Stimulated activated CD4-positive, alpha-beta T cell treated with anti-CD3 and anti-CD28 coated beads, TNF-alpha, amount 100 ng/mL, for 48 hours (primary cell): Measurements from ENCODE around the gene ADAP1.

ENCODE experiments used
- DNase-seq, 3 donors: peaks; one replicate each; pipeline ENCODE4 v3.0.0-alpha.2; 2020; ENCODE audit warnings: low read depth in 3 of 3

ADAP1 gene

DNA sequence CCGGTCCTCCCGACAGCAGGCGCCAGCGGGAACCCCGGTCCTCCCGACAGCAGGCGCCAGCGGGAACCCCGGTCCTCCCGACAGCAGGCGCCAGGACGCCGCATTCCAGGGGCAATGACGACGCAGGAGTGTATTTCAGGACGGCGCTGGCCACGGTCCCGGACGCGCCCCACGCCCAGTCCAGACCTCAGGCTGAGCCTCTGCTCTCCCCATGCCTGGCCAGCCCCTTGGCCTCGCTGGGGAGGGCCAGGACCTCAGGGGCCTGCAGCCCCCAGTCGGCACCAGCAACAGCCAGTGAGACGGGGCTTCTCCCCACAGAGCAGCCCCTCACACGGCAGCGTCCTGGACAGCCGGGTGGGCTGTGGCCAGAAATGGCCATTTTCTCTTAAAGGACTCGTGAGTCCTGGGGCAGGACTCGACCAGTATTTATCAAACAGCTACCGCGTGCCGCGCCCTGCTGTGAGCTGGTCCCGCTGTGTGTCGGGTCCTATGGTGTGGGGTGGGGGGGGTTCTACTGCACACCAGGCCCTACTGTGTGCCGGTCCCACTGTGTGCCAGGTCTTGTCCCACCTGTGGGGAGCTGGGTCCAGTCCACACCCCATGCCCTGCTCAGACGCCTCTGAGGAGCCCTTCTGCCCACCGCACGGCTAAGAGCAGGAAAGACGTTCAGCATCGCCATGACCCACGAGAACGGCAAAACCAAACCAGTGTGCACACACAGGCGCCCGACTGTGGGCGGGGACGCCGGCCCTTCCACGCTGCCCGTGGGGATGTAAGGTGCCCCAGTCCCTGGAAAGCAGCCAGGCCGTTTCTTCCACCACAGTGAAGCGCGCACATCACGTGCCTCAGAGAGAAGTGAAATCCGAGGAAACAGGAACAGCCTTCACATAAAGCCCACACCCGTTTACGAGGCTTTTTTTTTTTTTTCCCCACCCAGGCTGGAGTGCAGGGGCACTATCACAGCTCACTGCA lies 44.8 kb downstream of the ADAP1 start:
- no peak for DNase-seq

DNA sequence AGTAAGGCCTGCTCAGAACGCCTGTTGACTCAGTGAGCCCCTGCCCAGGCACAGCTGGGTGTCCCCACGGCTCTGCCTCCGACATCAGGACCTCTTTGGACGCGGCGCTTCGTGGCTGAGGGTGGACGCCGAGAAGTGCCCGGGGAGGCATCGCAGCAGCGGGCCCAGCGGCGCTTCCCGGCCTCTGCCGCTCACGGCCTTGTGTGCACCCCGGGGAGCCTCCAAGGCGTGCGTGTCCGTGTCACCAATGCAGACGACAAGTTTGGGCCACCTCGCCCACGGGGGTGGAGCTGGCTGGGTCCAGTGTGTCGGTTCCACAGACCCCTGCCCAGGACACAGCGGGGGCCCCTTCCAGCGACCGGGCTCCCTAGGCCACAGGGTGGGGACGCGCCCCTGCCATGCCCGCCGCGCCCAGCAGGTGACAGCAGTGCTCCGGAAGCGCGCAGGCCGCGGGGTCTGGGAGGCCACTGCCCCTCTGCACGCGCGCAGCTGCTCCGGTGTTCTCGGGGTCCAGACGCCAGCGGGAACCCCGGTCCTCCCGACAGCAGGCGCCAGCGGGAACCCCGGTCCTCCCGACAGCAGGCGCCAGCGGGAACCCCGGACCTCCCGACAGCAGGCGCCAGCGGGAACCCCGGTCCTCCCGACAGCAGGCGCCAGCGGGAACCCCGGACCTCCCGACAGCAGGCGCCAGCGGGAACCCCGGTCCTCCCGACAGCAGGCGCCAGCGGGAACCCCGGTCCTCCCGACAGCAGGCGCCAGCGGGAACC lies 45.7 kb downstream of the ADAP1 start:
- DNase-seq: peak in 2 of 3 donors; percentile 57 to 61

DNA sequence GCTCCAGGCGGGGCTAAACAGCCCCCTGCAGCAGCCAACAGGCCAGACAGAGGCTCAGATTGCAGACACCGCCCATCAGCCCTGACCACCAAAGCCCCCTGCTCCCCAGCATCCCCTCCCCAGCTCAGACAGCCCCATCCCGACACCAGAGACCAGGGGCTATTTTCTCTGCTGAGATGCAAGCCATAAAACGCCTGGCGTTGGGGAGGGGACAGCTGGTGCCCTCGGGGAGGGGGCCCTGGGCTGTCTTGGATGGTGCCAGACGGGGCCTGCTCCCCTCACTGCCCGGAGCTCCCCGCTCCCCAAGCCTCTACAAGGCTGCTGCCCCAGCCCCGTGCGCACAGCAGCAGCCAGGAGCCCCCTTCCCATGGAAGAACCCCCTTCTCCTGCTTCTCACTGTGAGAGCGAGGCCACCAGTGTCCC lies 46.3 kb downstream of the ADAP1 start:
- DNase-seq: no peak

DNA sequence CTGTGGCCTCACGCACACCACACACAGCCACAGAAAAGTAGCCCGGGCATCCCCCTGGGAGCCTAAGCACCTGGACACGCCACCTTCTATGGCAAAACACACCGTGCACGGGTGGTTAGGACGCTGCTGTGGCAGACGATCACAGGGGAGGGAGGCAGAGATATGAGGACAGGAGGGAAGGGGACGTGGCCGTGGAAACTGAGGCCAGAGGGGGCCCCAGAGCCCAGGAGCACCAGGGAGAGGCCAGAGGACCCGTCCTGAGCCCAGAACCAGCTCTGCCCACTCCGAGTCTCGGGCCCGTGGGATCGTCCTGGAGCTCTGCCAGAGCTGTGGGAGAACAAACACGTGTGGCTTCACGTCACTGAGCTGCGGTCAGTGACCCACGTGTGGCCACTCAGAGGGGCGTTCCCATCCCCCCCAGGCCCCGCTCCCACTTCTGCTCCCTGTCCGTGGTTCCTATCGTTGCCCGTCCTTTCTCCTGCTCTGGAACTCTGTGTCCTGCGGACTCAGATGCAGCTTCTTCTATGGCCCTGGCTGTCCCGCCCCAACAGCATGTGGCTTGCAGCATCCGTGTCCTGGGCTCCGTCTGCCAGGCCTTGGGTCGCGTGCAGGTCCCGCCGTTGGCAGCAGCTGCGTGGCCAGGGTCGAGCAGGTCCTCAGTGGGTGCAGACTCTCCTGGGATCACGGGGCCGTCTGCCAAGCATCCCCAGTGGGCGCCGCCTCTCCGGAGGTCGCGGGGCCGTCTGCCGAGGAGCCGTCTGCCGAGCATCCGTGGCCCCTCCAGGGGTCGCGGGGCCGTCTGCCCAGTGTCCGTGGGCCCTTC lies 47.1 kb downstream of the ADAP1 start:
- DNase-seq: no peak

DNA sequence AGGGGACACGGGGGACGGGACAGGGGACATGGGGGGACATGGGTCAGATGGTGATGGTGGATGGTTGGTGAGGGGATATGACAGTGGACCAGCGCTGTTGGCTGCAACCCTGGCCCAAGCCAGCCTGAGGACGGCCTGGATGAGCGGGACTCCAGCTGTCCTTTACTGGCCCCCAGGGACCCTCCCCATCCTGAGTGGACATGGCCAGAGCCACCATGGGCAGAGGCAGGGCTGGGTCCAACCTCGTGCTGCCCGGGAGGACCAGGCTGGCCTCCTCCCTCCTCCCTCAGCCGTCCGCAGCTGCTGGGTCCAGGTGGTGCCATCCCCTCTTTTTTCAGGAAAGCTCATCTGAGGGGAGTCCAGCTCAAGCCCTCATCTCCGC lies 47.7 kb downstream of the ADAP1 start:
- DNase-seq: no peak

DNA sequence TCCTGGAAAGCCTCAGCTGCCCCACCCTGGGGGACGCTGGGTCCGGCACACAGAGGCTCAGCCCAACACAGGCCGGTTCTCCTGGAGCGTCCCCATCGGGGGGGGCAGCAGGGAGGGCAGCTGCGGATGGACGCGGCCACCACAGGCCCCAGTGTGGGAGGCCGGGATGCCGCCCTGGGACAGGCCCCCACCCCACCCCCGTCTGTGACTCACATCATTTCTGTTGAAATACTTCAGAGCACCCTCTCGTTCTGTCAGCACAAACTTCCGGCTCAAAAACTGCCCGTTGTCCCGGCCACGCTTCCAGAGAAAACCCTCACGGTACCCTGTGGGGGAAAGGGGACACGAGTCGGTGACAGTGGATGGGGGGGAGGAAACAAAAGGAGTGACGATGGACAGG lies 49.6 kb downstream of the ADAP1 start:
- DNase-seq: no peak

DNA sequence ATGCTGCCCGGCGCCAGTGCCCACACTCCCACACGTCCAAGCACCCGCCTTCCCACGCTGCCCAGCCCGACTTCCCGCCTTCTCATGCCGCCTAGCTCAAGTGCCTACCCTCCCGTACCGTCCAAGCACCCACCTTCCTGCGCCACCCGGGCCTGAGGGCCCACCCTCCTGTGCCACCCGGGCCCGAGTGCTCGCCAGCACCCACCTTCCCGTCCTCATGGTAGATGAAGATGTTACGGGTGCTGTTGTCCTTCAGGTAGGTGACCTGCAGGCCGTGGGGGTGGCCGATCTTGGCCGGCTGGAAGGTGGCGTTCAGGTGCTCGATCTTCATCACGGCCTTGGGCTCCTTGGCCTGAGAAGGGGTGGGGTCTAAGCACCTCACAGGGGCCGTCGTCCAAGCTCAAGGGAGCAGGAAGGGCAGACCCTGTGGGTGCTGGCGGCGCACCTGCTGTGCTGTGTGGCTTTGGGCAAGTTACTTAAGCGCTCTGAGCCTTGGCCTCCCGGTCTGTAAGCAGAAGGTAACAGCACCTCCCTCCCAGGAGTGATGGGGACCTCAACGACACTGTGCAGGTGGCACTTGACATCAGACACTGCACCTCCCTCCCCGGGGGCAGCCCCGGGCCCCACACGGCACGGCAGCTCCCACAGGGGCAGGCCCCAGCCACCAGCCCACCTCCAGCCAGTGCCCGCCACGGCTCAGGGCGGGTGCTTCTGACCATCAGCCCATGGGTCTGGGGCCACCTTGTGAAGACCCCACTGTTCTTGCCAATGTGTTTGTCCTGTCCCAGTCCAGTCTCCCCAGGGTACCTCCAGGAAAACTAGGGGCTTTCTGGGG lies 50.3 kb downstream of the ADAP1 start:
- DNase-seq: no peak

DNA sequence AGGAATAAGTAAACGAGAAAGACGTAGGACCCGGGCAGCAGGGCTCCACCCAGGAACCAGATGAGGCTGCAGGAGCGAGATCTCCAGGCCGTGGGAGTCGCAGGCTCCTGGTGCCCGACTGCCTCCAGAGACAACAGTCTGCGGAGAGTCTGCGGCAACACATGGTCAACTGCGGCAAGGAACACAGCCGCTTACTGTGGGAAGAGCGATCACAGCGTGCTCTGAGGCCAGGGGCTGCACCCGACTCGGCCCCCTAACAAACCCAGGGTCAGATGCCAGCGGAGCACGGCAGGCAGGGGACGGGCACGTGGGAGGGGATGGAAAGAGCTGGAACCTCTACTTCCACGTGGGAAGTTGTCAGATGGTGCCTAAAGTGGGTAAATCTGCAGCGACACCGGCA lies 51.5 kb downstream of the ADAP1 start:
- DNase-seq: no peak

DNA sequence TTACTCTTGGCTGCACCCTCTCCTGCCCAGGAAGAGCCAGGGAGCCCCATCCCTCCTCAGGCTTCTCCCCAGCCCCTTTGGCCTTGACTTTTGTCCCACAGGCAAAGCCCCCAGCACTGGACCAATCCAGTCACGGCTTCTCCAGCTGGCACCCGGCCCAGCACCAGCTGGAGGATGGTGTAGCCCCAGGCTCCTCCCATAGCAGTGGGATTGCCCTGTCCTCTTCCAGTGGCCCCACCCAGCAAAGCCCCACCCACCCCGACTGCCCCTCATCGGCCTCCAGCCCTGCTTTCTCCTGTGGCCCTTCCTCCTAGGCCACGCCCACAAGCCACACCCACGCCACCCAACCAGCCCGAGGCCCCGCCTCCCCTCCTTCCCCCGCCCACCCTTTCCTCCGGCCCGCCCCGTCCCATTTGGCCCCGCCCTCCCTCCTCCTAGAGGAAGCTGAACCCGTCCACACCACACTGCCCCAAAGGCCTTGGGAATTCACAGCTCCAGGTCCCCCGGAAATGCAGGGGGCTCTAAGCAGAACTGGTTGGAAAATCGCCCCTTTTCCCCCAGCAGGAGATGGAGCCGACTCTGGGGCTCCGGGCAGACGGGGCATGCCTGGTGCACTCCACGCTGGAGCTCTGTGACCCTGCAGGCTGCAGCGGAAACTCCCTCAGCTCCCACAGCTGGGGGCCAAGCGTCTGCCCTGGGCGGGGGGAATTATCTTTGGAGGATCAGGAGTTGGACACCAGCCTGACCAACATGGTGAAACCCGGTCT lies 52.9 kb downstream of the ADAP1 start:
- DNase-seq: peak in 2 of 3 donors; percentile 38 to 61

DNA sequence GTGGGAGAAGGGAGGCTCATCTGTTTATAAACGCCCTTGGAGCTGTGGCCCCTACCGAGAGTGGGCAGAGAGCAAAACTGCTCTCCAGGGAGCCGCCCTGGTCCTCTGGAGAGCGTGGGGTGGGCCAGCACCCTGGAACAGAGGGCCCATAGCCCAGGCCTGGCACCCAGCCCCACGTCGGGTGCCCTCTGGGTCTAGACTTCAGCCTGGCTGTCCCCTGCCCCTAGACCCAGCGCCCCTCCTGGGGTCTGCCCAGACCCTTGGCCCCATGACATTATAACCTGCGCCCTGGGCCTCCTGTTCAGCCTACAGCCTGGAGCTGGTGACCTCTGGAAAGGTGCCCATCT lies 53.5 kb downstream of the ADAP1 start:
- no peak for DNase-seq

DNA sequence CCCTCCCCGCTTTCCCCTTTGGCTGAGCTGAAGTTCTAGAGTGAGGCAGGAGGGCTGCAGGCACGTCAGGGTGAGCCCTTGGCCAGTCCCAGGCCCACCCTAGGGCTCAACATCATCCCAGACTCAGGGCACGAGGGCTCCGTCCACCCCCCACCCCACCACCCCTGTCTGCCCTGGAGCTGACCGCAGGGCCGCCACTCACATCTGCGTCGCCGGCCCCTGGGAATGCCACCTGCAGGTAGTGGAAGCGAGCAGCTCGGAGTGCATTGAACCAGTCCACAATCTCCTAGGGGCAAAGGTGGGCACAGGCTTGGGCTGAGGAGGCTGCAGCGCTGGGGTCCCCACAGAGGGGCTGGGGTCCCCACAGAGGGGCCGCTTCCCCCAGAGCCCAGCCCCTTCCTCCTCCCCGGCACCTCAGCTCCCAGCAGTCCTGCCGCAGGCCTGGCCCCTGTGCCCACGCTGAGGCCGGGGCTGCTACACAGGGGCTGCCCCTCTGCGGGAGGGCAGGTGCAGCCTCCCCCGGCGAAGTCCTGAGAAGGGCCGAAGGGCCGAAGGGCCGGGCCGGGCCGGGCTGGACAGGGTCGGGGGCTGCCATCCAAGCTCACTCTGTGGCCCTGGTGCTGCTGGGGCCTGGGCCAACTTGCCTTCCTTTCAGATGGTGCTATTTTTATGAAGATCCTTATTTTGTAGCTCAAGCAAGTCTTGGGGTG lies 54.0 kb downstream of the ADAP1 start:
- no peak for DNase-seq

DNA sequence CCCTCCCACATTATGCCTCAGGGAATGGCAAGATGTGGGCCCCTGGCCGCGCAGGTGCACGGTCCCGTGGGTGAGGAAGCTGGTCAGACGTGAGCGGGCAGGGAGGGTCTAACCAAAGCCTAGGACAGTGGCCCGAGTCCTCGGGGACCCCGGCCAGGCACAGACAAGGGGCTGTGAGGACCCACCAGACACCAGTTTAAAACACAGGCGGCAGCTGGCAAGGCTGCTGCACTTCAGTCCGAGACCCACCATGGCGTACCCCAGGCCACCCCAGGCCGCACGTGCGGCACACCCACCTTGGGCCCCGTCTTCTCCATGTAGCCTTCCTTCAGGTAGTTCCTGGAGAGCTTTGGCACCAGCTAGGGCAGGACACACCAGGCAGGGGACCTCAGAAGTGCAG lies 54.7 kb downstream of the ADAP1 start:
- DNase-seq: no peak

DNA sequence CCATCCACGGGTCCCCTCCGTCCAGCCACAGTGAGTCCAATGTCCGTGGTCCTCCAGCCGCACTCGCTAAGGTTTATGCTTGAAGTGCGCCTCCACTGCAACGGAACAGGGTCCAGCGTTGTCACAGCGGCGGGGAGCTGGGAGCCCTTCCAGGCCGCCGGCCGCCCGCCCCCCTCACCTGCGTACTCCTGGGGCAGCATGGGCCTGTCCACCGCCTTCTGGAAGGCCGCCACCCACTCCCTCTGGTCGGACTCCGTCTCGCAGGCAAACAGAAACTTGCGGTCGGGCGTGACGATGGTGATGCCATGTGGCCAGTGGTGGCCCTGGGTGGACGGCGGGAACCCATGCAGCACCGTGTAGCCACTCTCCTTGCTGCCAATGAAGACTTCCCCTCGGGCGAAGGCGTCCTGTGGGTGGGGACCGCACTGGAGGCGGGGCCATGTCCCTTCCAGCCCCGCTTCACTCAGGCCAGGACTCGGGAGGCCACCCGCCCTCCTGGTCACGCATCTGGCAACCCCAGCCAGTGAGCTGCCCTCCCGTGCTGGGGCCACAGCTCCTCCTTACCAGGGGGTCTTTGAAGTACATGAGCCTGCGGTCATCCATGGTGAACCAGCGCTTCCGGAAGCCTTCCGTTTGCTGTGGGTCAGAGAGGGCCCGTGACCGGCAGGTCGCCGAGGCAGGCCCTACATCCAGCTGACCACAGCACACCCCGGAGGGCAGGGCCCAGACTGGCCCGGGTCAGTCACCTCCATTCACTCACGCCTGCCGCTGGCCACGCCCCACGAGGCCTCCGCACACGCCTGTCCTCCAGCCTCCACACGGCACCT lies 55.4 kb downstream of the ADAP1 start:
- no peak for DNase-seq

DNA sequence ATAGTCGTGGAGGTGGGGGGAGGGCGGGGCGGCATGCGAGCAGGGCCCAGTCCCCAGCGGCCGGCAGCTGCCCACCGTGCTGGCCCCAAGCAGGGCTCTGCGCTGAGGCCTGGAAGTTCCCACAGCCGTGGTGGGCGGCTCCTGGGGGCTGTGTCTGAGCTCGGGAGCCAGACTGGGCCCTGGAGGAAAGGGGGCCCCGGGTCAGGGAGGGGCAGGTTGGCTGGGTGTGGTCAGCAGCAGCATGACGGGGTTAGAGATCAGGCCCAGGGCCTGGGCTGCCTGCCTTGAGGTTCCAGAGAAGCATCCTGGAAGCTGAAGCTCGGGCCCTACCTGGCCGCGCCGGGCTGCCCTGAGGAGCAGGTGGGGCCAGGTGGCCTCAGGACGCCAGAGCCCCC lies 56.0 kb downstream of the ADAP1 start:
- no peak for DNase-seq

DNA sequence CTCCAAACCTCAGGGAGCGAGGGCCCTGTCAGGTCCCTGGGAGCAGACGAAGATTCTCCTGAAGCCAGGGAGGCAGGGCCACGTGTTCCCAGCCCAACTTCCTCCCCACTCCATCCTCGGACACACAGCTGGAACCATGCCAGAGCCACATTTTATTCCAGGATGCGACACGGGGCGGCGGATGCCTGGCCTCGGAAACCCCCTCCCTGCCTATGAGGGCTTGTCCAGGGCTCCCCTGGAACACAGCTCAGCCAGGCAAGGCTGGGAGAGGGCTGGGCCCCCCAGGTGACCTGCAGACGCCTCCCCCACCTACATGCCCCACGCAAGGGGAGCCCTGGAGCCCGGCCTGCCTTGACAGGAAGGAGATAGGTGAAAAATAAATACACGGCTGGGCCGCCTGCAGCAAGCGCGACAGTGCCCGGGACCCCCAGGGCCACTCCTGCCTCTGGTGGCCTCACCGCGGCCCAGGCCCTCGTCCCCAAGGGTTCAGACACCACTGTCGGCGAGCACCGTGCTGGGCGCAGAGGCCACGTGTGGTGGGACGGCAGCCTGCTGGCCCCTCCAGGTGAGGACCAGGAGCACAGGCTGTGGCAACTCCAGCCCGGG lies 56.6 kb downstream of the ADAP1 start:
- DNase-seq: no peak

DNA sequence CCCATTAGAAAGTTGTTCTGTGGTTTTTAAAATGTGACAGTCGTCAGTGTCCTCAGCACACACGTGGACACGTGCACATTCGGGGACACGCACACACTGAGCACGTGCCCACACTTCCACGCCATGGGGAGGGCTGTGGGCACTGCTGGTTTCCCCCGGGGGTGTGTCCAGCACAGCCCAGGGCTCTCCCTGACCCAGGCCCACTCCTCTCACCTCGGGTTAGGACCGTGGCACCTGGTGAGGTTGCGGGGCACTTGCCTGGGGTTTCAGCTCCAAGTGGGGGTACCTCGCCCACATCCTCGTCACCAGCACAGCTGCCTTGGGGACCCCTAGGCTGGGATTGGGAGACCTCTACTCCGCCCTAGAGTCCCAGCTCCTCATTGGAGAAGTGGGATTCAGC lies 57.4 kb downstream of the ADAP1 start:
- DNase-seq: no peak

DNA sequence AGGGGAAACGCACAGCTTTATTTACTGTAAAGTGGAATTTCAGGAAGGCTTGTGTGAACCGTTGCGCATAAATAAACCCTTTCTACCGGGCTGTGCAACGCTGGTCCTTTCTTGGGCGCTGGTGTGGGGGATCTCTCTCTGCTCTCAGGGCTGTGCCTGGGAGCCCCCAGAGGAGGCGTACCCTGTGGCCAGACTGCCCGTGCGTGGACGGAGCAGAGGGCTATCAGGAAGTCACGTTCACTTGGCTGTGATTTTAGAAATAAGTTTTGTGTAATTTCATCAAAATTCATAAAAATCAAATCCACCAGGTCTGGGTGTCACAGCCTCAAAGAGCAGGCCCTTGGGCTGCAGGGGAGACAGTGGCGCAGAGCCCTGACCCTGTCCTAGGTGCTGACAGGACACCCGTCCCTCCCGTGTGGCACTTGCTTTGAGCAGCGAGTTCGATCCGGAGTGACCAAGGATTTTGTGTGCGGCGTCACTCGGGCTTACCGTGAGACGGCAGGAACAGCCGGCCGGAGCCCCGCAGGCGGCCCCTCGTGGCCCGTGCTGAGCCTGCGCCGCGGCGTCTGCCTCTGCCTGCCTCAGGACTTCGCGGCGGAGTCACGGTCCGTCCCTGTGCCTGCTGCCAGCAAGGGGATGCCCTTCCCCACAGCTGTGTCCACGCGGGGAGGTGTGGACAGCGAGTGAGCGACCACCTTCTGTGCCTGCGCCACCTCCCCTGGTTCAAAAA lies 58.0 kb downstream of the ADAP1 start:
- DNase-seq: no peak
